SK-N-SH (cell line): ENCODE measurements around the gene RAVER1.

Experiments
- CTCF ChIP-seq: fragments of 200-600 bp; sonication (generic); IDR thresholded peaks from 2 replicates; pipeline ENCODE4 v1.6.1; 2017; ENCODE audit warnings: antibody characterized with exemption, mild to moderate bottlenecking, moderate library complexity
- PBX3 ChIP-seq: IDR thresholded peaks from 2 replicates; pipeline ENCODE4; 2012
- POLR2AphosphoS5 ChIP-seq: IDR thresholded peaks from 2 replicates; pipeline ENCODE4 v1.6.1; 2012; ENCODE audit warnings: low read depth, low read length
- SIN3A ChIP-seq: IDR thresholded peaks from 2 replicates; pipeline ENCODE4 v1.6.1; 2012; ENCODE audit warnings: low read depth, mild to moderate bottlenecking, low read length, moderate library complexity, borderline replicate concordance
- TAF1 ChIP-seq: IDR thresholded peaks from 2 replicates; pipeline ENCODE4 v1.6.1; 2012; ENCODE audit warnings: low read depth, mild to moderate bottlenecking, low read length, moderate library complexity, borderline replicate concordance

- TF ChIP-seq SIN3A (no peak), CTCF (no peak), PBX3 (no peak), POLR2AphosphoS5 (no peak), TAF1 (no peak)
Observed at GRCh38 chr19:10295847-10296591, 37.3 kb downstream of the RAVER1 start.
